Measurements from ENCODE around the gene SNIP1. TPM values are rescaled to one million over a fixed set of nuclear protein-coding genes. Genes with fewer than 3 reads are reported as not detected.
A peak's percentile ranks its signal among the peaks of the same experiment; 100 is the strongest.

Gene SNIP1
- polyA plus RNA-seq, 2 of the 4 experiments (the other 2 are of a cell fraction) = 6.6 to 9.0 TPM

DNA sequence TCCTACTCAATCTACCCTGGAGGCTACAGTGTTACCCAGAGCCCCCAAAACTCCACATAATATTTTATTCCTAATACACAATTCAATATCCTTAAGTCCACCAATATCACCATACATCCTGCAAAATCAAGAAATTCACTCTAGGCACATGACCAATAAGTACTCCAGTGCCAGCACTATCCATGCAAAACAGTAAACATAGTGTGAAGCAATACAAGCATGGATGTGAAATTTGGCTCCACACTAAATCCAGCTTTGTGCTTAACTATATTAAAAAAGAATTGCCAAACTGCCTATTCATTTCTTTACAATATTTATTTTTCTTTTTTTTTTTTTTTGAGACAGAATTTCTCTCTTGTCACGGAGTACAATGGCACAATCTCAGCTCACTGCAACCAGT lies 36.5 kb downstream of the SNIP1 start (continued):
- TF ChIP-seq CHD2 (IDR thresholded peaks at IDR 0.05; ENCODE audit: low read length, partially characterized antibody) (no peak), ZFP36 (IDR thresholded peaks at IDR 0.05; ENCODE audit: borderline replicate concordance, partially characterized antibody) (no peak), FOSB (CRISPR knock-in tag; IDR thresholded peaks at IDR 0.05) (no peak), FOXS1 (CRISPR knock-in tag; IDR thresholded peaks at IDR 0.05) (no peak), NFE2L2 (conservative IDR thresholded peaks at IDR 0.05; ENCODE audit: low read length) (no peak), POLR2A (IDR thresholded peaks at IDR 0.05; ENCODE audit: low read length) (no peak), JUN (IDR thresholded peaks at IDR 0.05) (no peak)

DNA sequence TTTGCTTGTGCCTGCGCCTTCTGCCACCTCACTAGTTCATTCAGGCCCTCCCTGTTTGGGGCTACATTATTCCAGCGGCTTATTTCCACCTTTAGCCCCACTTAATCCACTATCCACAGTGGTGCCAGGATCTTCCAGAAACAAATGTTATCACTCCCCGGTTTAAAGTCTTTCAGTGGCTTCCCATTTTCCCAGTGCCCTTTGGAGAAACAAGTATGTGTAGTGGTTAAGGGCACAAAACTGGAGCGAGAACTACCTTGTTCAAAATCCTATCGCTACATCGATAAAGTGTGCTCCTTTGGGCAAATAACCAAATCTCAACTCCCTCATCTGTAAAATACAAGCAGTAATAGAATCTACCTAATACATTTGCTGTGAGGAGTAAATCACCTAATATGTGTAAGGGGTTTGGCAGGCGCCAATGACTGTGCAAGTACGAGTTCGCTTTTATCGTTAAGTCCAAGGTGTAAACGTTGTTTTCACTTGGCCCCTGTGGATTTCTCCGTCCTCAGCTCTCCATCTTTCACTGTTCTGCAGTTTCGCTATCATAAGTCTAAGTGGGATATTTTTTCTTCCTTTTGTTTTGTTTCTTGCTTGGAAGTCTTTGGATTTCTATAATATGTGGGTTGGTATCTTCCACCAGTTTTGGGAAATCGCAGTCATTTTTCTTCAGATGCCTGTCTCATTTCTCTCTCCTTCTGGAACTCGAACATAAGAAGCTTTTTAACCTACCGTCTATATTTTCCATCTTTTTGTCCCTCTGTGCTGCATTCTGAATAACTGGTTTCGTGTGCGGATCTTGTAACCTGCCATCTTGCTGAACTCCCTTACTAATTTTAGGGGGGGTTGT lies 38.7 kb downstream of the SNIP1 start:
- ChIA-PET POLR2A (interaction anchor here (0.6 to 1.5 kb wide), 8 partner anchors 28 to 60 kb away, joined by 3 to 8 read pairs (median 4); partner anchors contain the start of genes SNIP1 and ZC3H12A), CTCF (interaction anchor here (0.7 to 3.9 kb wide), 26 partner anchors 10 to 175 kb away, joined by 3 to 29 read pairs (median 4); partner anchors contain the start of genes SNIP1 and ZC3H12A)
- peak overlapping the region; percentile 100 for H3K4me3 ChIP-seq
- H3K27ac ChIP-seq = peak overlapping the region; percentile 98 to 99
- peaks cover 6% of the 10 kb centered on the region; the same call in 1 of the 3 replicates for H3K4me1 ChIP-seq
- 76% methylated on average over 18 of the region's 18 CpGs for WGBS (ENCODE audit: missing lambda C conversion rate)
- DNase-seq (ENCODE audit: low read depth in 1 of 2, low spot score in 1 of 2) (no peak), ATAC-seq (no peak), FAIRE-seq (no peak)
- peak overlapping the region; percentile 88 for H3K4me2 ChIP-seq
- H3K9me3 ChIP-seq = no peaks in the 10 kb centered on the region
- TF ChIP-seq ZSCAN20 (CRISPR knock-in tag; IDR thresholded peaks at IDR 0.05) = no peak
- no peak for TF ChIP-seq TFCP2L1 (CRISPR knock-in tag; IDR thresholded peaks at IDR 0.05)
- TF ChIP-seq POLR2A (IDR thresholded peaks at IDR 0.05; ENCODE audit: low read length) = no peak
- TF ChIP-seq CHD4 (IDR thresholded peaks at IDR 0.05; ENCODE audit: borderline replicate concordance) = no peak
- TF ChIP-seq, protein P1, sequence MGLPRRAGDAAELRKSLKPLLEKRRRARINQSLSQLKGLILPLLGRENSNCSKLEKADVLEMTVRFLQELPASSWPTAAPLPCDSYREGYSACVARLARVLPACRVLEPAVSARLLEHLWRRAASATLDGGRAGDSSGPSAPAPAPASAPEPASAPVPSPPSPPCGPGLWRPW (IDR thresholded peaks at IDR 0.05) = no peak
- TF ChIP-seq JUN (IDR thresholded peaks at IDR 0.05) = no peak
- no peak for TF ChIP-seq EHMT2 (IDR thresholded peaks at IDR 0.05; ENCODE audit: low read depth)
- TF ChIP-seq, protein P2, sequence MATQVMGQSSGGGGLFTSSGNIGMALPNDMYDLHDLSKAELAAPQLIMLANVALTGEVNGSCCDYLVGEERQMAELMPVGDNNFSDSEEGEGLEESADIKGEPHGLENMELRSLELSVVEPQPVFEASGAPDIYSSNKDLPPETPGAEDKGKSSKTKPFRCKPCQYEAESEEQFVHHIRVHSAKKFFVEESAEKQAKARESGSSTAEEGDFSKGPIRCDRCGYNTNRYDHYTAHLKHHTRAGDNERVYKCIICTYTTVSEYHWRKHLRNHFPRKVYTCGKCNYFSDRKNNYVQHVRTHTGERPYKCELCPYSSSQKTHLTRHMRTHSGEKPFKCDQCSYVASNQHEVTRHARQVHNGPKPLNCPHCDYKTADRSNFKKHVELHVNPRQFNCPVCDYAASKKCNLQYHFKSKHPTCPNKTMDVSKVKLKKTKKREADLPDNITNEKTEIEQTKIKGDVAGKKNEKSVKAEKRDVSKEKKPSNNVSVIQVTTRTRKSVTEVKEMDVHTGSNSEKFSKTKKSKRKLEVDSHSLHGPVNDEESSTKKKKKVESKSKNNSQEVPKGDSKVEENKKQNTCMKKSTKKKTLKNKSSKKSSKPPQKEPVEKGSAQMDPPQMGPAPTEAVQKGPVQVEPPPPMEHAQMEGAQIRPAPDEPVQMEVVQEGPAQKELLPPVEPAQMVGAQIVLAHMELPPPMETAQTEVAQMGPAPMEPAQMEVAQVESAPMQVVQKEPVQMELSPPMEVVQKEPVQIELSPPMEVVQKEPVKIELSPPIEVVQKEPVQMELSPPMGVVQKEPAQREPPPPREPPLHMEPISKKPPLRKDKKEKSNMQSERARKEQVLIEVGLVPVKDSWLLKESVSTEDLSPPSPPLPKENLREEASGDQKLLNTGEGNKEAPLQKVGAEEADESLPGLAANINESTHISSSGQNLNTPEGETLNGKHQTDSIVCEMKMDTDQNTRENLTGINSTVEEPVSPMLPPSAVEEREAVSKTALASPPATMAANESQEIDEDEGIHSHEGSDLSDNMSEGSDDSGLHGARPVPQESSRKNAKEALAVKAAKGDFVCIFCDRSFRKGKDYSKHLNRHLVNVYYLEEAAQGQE (IDR thresholded peaks at IDR 0.05) = no peak

DNA sequence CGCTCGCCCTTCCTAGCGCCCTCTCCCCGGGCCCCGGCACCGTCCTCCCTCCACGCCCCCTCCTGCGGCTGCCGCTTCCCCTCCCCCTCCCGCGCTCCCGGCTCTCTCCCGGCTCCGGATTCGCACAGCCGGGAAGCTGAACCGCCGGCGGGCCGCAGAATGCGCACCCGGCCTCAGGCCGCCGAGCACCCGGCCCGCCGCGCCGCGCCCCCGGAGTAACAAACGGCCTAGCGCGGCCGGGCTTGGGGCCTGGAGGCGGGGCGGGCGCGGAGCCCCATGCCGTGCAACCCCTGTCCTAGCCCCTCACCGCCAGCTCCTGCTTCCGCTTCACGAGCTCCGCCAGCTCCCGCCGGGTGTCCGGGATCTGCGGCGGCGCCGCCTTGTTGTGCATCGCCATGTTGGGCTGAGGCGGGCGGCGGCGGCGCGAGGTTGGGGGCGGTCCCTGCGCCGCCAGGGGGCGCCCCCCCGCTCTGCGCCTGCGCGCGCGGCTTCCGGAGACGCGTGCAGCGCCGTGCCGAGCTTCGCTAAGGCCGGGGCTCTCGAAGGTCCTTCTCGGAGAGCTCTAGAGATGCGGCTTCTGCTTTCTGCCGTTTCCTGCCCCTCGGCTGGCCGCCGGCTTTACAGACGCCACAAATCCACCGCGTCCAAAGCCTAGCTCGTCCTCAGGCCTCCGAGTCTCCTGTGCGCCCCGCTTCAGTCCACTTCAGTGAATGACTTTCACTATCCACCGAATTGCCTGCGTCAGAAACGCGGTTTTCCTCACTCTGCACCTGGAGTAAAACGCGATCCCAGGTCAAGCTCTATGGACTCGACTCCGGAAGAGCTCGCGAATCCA lies 39.5 kb downstream of the SNIP1 start, which contains the start of gene MEAF6:
MEAF6 (minus strand) TSS at position 417 of the 835 bp plus-strand sequence; CDS start at position 397, 20 bp downstream.
- no peak for FAIRE-seq
- Histone ChIP-seq H3K4me1 (peaks cover 6% of the 10 kb centered on the region; the same call in 1 of the 3 replicates), H3K9me3 (no peaks in the 10 kb centered on the region), H3K4me3 (peak within 1 kb of the TSS; percentile 100), H3K27ac (peak within 1 kb of the TSS; percentile 98 to 99), H3K4me2 (peak within 1 kb of the TSS; percentile 88)
- peak; percentile 63 to 72 for DNase-seq (ENCODE audit: low read depth in 1 of 2, low spot score in 1 of 2)
- ChIA-PET CTCF (interaction anchor here (0.6 to 3.9 kb wide), 30 partner anchors 9 to 865 kb away, joined by 3 to 29 read pairs (median 4); partner anchors contain the start of genes SNIP1 and ZC3H12A), POLR2A (interaction anchor here (0.8 to 1.5 kb wide), 8 partner anchors 15 to 59 kb away, joined by 3 to 8 read pairs (median 4); partner anchors contain the start of genes SNIP1 and ZC3H12A)
- ATAC-seq = peak; percentile 97 to 98
- 4% methylated on average over 12 of the region's 100 CpGs for WGBS (ENCODE audit: missing lambda C conversion rate)
- TF ChIP-seq RNF2 (IDR thresholded peaks at IDR 0.05; ENCODE audit: borderline replicate concordance, low read depth) (0 out of 2 replicates have a peak, but pooled peaks have one; percentile 49), POLR2A (IDR thresholded peaks at IDR 0.05; ENCODE audit: low read length) (peak; percentile 78), RARB (CRISPR knock-in tag; IDR thresholded peaks at IDR 0.05) (no peak), RAD21 (conservative IDR thresholded peaks at IDR 0.05 in 1 of 2, IDR thresholded peaks at IDR 0.05 in 1 of 2) (peak in 1 of 2 experiments; percentile 30; a peak in 1 of 5 replicates), PHF8 (IDR thresholded peaks at IDR 0.05; ENCODE audit: borderline replicate concordance, low read depth) (peak; percentile 72; the same call in 1 of the 2 replicates), HOXA7 (CRISPR knock-in tag; IDR thresholded peaks at IDR 0.05) (no peak), JUN (IDR thresholded peaks at IDR 0.05) (peak; percentile 51 to 53; a peak in 3 of 5 replicates), SMC3 (IDR thresholded peaks at IDR 0.05) (peak; percentile 47; the same call in 2 of the 3 replicates), HOXB5 (CRISPR knock-in tag; IDR thresholded peaks at IDR 0.05) (0 out of 2 replicates have a peak, but pooled peaks have one; percentile 36), FOXS1 (CRISPR knock-in tag; IDR thresholded peaks at IDR 0.05) (no peak), CHD4 (IDR thresholded peaks at IDR 0.05; ENCODE audit: borderline replicate concordance) (no peak), CHD2 (IDR thresholded peaks at IDR 0.05; ENCODE audit: low read length, partially characterized antibody) (no peak)
- TF ChIP-seq, protein P3, sequence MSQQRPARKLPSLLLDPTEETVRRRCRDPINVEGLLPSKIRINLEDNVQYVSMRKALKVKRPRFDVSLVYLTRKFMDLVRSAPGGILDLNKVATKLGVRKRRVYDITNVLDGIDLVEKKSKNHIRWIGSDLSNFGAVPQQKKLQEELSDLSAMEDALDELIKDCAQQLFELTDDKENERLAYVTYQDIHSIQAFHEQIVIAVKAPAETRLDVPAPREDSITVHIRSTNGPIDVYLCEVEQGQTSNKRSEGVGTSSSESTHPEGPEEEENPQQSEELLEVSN (IDR thresholded peaks at IDR 0.05; ENCODE audit: borderline replicate concordance, low read depth) = peak; percentile 77; the same call in 1 of the 2 replicates
- TF ChIP-seq, protein P4, sequence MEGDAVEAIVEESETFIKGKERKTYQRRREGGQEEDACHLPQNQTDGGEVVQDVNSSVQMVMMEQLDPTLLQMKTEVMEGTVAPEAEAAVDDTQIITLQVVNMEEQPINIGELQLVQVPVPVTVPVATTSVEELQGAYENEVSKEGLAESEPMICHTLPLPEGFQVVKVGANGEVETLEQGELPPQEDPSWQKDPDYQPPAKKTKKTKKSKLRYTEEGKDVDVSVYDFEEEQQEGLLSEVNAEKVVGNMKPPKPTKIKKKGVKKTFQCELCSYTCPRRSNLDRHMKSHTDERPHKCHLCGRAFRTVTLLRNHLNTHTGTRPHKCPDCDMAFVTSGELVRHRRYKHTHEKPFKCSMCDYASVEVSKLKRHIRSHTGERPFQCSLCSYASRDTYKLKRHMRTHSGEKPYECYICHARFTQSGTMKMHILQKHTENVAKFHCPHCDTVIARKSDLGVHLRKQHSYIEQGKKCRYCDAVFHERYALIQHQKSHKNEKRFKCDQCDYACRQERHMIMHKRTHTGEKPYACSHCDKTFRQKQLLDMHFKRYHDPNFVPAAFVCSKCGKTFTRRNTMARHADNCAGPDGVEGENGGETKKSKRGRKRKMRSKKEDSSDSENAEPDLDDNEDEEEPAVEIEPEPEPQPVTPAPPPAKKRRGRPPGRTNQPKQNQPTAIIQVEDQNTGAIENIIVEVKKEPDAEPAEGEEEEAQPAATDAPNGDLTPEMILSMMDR (IDR thresholded peaks at IDR 0.05) = peak; percentile 75
- TF ChIP-seq, protein P5, sequence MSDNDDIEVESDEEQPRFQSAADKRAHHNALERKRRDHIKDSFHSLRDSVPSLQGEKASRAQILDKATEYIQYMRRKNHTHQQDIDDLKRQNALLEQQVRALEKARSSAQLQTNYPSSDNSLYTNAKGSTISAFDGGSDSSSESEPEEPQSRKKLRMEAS (IDR thresholded peaks at IDR 0.05) = peak; percentile 91

Measured in A549 (cell line).